H9 (cell line): Measurements from ENCODE around the gene G3BP2. TPM values are rescaled to one million over a fixed set of nuclear protein-coding genes. Genes with fewer than 3 reads are reported as not detected.

ENCODE experiments used
- DNase-seq: peaks from one replicate; pipeline ENCODE4 v3.0.0-alpha.2; 2017
- H2AFZ ChIP-seq: one replicate; pipeline ENCODE4 v1.6.1; 2013; ENCODE audit warnings: mild to moderate bottlenecking, low read length, control low read depth, moderate library complexity
- H2AK5ac ChIP-seq: 2 replicates; pipeline ENCODE4 v1.6.1; 2013; ENCODE audit warnings: low read length, control low read depth, mixed read lengths; ENCODE audit not compliant: insufficient read length
- H2BK120ac ChIP-seq: one replicate; pipeline ENCODE4 v1.6.1; 2013; ENCODE audit warnings: low read depth, mild to moderate bottlenecking, low read length, control low read depth, inconsistent platforms; ENCODE audit not compliant: poor library complexity, severe bottlenecking
- H2BK12ac ChIP-seq: 2 replicates; pipeline ENCODE4 v1.6.1; 2013; ENCODE audit warnings: low read length, control low read depth, mixed read lengths, low read depth; ENCODE audit not compliant: insufficient read length
- H2BK15ac ChIP-seq: 2 replicates; pipeline ENCODE4 v1.6.1; 2013; ENCODE audit warnings: low read depth, low read length, control low read depth
- H2BK20ac ChIP-seq: one replicate; pipeline ENCODE4 v1.6.1; 2013; ENCODE audit warnings: low read depth, mild to moderate bottlenecking, low read length, control low read depth, inconsistent platforms; ENCODE audit not compliant: poor library complexity, severe bottlenecking
- H2BK5ac ChIP-seq: 2 replicates; pipeline ENCODE4 v1.6.1; 2013; ENCODE audit warnings: low read length, control low read depth, mixed read lengths; ENCODE audit not compliant: insufficient read length
- H3K14ac ChIP-seq: 2 replicates; pipeline ENCODE4 v1.6.1; 2013; ENCODE audit warnings: low read length, control low read depth; ENCODE audit not compliant: insufficient read depth
- H3K18ac ChIP-seq: 2 replicates; pipeline ENCODE4 v1.6.1; 2013; ENCODE audit warnings: low read depth, mild to moderate bottlenecking, mixed read lengths, low read length, control low read depth; ENCODE audit not compliant: insufficient read length
- H3K23ac ChIP-seq: 2 replicates; pipeline ENCODE4 v1.6.1; 2013; ENCODE audit warnings: low read length, control low read depth, mixed read lengths, low read depth; ENCODE audit not compliant: insufficient read length
- H3K23me2 ChIP-seq: 2 replicates; pipeline ENCODE4 v1.6.1; 2013; ENCODE audit warnings: low read depth, mild to moderate bottlenecking, mixed read lengths, low read length, control low read depth; ENCODE audit not compliant: insufficient read length, poor library complexity, severe bottlenecking
- H3K27ac ChIP-seq: 2 replicates; pipeline ENCODE4 v1.5.1; 2013; ENCODE audit warnings: low read length, control low read depth, mixed read lengths, low read depth; ENCODE audit not compliant: insufficient read length
- H3K27me3 ChIP-seq: 2 replicates; pipeline ENCODE4 v1.6.1; 2013; ENCODE audit warnings: low read length, control low read depth, inconsistent platforms; ENCODE audit not compliant: insufficient read depth
- H3K4ac ChIP-seq: 2 replicates; pipeline ENCODE4 v1.6.1; 2013; ENCODE audit warnings: low read depth, mild to moderate bottlenecking, control low read depth, inconsistent platforms, low read length, moderate library complexity
- H3K4me1 ChIP-seq: 2 replicates; pipeline ENCODE4 v1.6.1; 2013; ENCODE audit warnings: low read length, control low read depth, inconsistent platforms; ENCODE audit not compliant: insufficient read depth
- H3K4me2 ChIP-seq: 2 replicates; pipeline ENCODE4 v1.6.1; 2013; ENCODE audit warnings: low read length, control low read depth, mixed read lengths; ENCODE audit not compliant: insufficient read length, insufficient read depth
- H3K56ac ChIP-seq: 2 replicates; pipeline ENCODE4 v1.6.1; 2013; ENCODE audit warnings: low read depth, mild to moderate bottlenecking, mixed read lengths, low read length, control low read depth; ENCODE audit not compliant: insufficient read length
- H3K79me1 ChIP-seq: 2 replicates; pipeline ENCODE4 v1.6.1; 2013; ENCODE audit warnings: low read depth, mild to moderate bottlenecking, moderate library complexity, low read length, control low read depth, inconsistent platforms; ENCODE audit not compliant: insufficient read depth, poor library complexity, severe bottlenecking
- H3K79me2 ChIP-seq: 2 replicates; pipeline ENCODE4 v1.6.1; 2013; ENCODE audit warnings: low read length, control low read depth, inconsistent platforms; ENCODE audit not compliant: insufficient read depth
- H3K9ac ChIP-seq: 2 replicates; pipeline ENCODE4 v1.6.1; 2013; ENCODE audit warnings: low read length, control low read depth, mixed read lengths; ENCODE audit not compliant: insufficient read length; ENCODE audit errors: extremely low read depth
- H3K9me3 ChIP-seq: one replicate; pipeline ENCODE4 v1.6.1; 2013; ENCODE audit warnings: low read depth, low read length, inconsistent platforms; ENCODE audit not compliant: control insufficient read depth
- H3T11ph ChIP-seq: one replicate; pipeline ENCODE4 v1.6.1; 2013; ENCODE audit warnings: mild to moderate bottlenecking, low read length, control low read depth, inconsistent platforms
- H4K20me1 ChIP-seq: one replicate; pipeline ENCODE4 v1.6.1; 2013; ENCODE audit not compliant: control insufficient read depth, insufficient read length, insufficient read depth
- H4K5ac ChIP-seq: 2 replicates; pipeline ENCODE4 v1.6.1; 2013; ENCODE audit warnings: low read depth, mild to moderate bottlenecking, mixed read lengths, low read length, control low read depth; ENCODE audit not compliant: insufficient read length
- H4K8ac ChIP-seq: replicated peaks from 2 replicates; pipeline ENCODE4 v1.6.1; 2013; ENCODE audit warnings: low read length, control low read depth, mixed read lengths, low read depth; ENCODE audit not compliant: insufficient read length
- H4K91ac ChIP-seq: 2 replicates; pipeline ENCODE4 v1.6.1; 2013; ENCODE audit warnings: low read depth, mild to moderate bottlenecking, moderate library complexity, mixed read lengths, low read length, control low read depth; ENCODE audit not compliant: insufficient read length
- H3K27ac Mint-ChIP-seq, 3 experiments: 2 replicates in 2 of 3; 3 replicates in 1 of 3; pipeline ENCODE4 v1.8.0; 2020 to 2021; ENCODE audit warnings: mixed read lengths in 3 of 3, mild to moderate bottlenecking in 1 of 3, moderate library complexity in 1 of 3
- H3K27me3 Mint-ChIP-seq: 2 replicates; pipeline ENCODE4 v1.8.0; 2021; ENCODE audit warnings: low read depth, mild to moderate bottlenecking, moderate library complexity, mixed read lengths
- H3K36me3 Mint-ChIP-seq, 3 experiments: 2 replicates in 2 of 3; 3 replicates in 1 of 3; pipeline ENCODE4 v1.8.0; 2020 to 2021; ENCODE audit warnings: low read depth in 3 of 3, mixed read lengths in 3 of 3; ENCODE audit not compliant: insufficient read depth in 1 of 3
- H3K4me1 Mint-ChIP-seq, 2 experiments: 2 replicates each; pipeline ENCODE4 v1.8.0; 2020; ENCODE audit warnings: mixed read lengths in 2 of 2
- H3K4me3 Mint-ChIP-seq, 2 experiments: 2 replicates in 1 of 2; 3 replicates in 1 of 2; pipeline ENCODE4 v1.8.0; 2020 to 2021; ENCODE audit warnings: mild to moderate bottlenecking in 2 of 2, mixed read lengths in 2 of 2, moderate library complexity in 1 of 2
- H3K9me3 Mint-ChIP-seq, 2 experiments: 2 replicates in 1 of 2; 3 replicates in 1 of 2; pipeline ENCODE4 v1.8.0; 2020; ENCODE audit warnings: mild to moderate bottlenecking in 2 of 2, mixed read lengths in 2 of 2, moderate library complexity in 1 of 2
- CTCF ChIP-seq: fragments of 200-600 bp; sonication (generic); conservative IDR thresholded peaks from 3 replicates; pipeline ENCODE4 v1.8.0; 2021; ENCODE audit warnings: antibody characterized with exemption, mild to moderate bottlenecking
- WGBS: extraction: QIAGEN DNeasy Blood & Tissue Kit; methylation state at CpG from one replicate; pipeline ENCODE4 v1.1.7; 2013; ENCODE audit warnings: missing lambda C conversion rate, low lambda C conversion rate, mixed read lengths; ENCODE audit not compliant: insufficient read length; ENCODE audit errors: extremely low coverage; 5-methylcytosine and 5-hydroxymethylcytosine counted together
- total RNA-seq: library from RNA; stranded (reverse); gene quantifications from 2 replicates; pipeline ENCODE4 v1.2.1, GENCODE V29; 2021

Gene G3BP2
- total RNA-seq, 1 experiment from 2014 or later: 405 TPM

GRCh38 chr4:75662626-75663025 is 10.6 kb downstream of the G3BP2 start:
- Histone ChIP-seq H3K79me1 (peaks cover 10% of the 10 kb centered on the region), H3K4ac (no peak overlapping the region), H4K91ac (no peak overlapping the region), H3K23me2 (no peaks in the 10 kb centered on the region), H4K5ac (no peak overlapping the region), H3K27me3 (no peaks in the 10 kb centered on the region), H2BK12ac (no peak overlapping the region), H4K20me1 (no peaks in the 10 kb centered on the region), H3K14ac (no peak overlapping the region), H2BK5ac (no peak overlapping the region), H2BK120ac (no peak overlapping the region), H3K9ac (no peak overlapping the region), H3K79me2 (peaks cover 42% of the 10 kb centered on the region; the same call in 1 of the 2 replicates), H3K56ac (no peak overlapping the region), H3K4me2 (no peak overlapping the region), H3K23ac (no peak overlapping the region), H3K4me1 (no peaks in the 10 kb centered on the region; the same call in 1 of the 2 replicates), H2BK20ac (no peak overlapping the region), H2BK15ac (no peak overlapping the region), H3K27ac (no peak overlapping the region), H3K9me3 (no peaks in the 10 kb centered on the region), H4K8ac (no peak overlapping the region), H3K18ac (no peak overlapping the region), H2AFZ (no peak overlapping the region), H2AK5ac (no peak overlapping the region), H3T11ph (no peak overlapping the region)
- WGBS: no CpG with 5 or more reads among the region's 2 CpGs
- Mint-ChIP-seq H3K4me1 (peaks cover 24 to 26% of the 10 kb centered on the region in 2 experiments), H3K27me3 (no peaks in the 10 kb centered on the region), H3K27ac (peak overlapping the region; percentile 37 to 73 (median 67); a peak in 4 of 7 replicates), H3K4me3 (no peak overlapping the region), H3K9me3 (no peaks in the 10 kb centered on the region), H3K36me3 (peaks cover 29 to 53% (median 47%) of the 10 kb centered on the region in 3 experiments; a peak in 6 of 7 replicates)
- no peak for TF ChIP-seq CTCF
- no peak for DNase-seq
